Stimulated activated CD4-positive, alpha-beta T cell treated with anti-CD3 and anti-CD28 coated beads, Interleukin-15, amount 100 ng/mL, for 24 hours (primary cell): Measurements from ENCODE around the gene PFAS.
"Not testable (repeated sequence)": the region's sequence is repeated elsewhere in the genome, so short reads cannot be mapped to it uniquely, and the experiment has no call there.

Source experiments
- DNase-seq: peaks from one replicate; pipeline ENCODE4 v3.0.0-alpha.2; 2020

The PFAS gene

GRCh38 chr17:8231701-8232100, 17.4 kb upstream of the PFAS start:
- no peak for DNase-seq

- DNase-seq: no peak
Observed at GRCh38 chr17:8234361-8235270, 14.5 kb upstream of the PFAS start.

GRCh38 chr17:8235676-8236075, 13.4 kb upstream of the PFAS start:
- DNase-seq: no peak

GRCh38 chr17:8237175-8237574, 11.9 kb upstream of the PFAS start:
- no peak for DNase-seq

GRCh38 chr17:8237886-8238285, 11.2 kb upstream of the PFAS start:
- DNase-seq: no peak

GRCh38 chr17:8243827-8244226, 5.3 kb upstream of the PFAS start:
- no peak for DNase-seq

- DNase-seq: no peak
Observed at GRCh38 chr17:8244768-8245167, 4.3 kb upstream of the PFAS start.

GRCh38 chr17:8249621-8250500, 772 bp downstream of the PFAS start:
- no peak for DNase-seq

GRCh38 chr17:8251411-8251810, 2.3 kb downstream of the PFAS start:
- DNase-seq: not testable (repeated sequence)

GRCh38 chr17:8253801-8254200, 4.7 kb downstream of the PFAS start:
- no peak for DNase-seq

- no peak for DNase-seq
Observed at GRCh38 chr17:8254881-8255280, 5.8 kb downstream of the PFAS start.

- DNase-seq: no peak
Observed at GRCh38 chr17:8255499-8255898, 6.4 kb downstream of the PFAS start.

GRCh38 chr17:8256291-8256690, 7.2 kb downstream of the PFAS start:
- no peak for DNase-seq

- DNase-seq: no peak
Observed at GRCh38 chr17:8256691-8257090, 7.6 kb downstream of the PFAS start.

- DNase-seq: no peak
Observed at GRCh38 chr17:8257801-8258200, 8.7 kb downstream of the PFAS start.

GRCh38 chr17:8264320-8264719, 15.2 kb downstream of the PFAS start:
- DNase-seq: no peak

- DNase-seq: no peak
Observed at GRCh38 chr17:8264836-8265542, 15.9 kb downstream of the PFAS start.

GRCh38 chr17:8266648-8267479, 17.8 kb downstream of the PFAS start:
- no peak for DNase-seq

GRCh38 chr17:8267480-8268147, 18.5 kb downstream of the PFAS start:
- no peak for DNase-seq

GRCh38 chr17:8268550-8269298, 19.6 kb downstream of the PFAS start:
- DNase-seq: no peak

- DNase-seq: no peak
Observed at GRCh38 chr17:8272421-8272820, 23.3 kb downstream of the PFAS start.
